Body of pancreas (tissue), 4 donors: ENCODE data around the gene GYS1.

Experiments used
- POLR2A ChIP-seq, 3 donors: fragments of 450-650 bp; IDR thresholded peaks; one replicate each; pipeline ENCODE4 v1.6.1; 2016; ENCODE audit warnings: antibody characterized with exemption in 3 of 3, mild to moderate bottlenecking in 2 of 3
- TF ChIP-seq, protein P1 (sequence below), 7 experiments: fragments of 450-650 bp in 4 of 7; fragments of 200-600 bp in 3 of 7; sonication (generic) in 3 of 7; IDR thresholded peaks; one replicate each; pipeline ENCODE4 v1.5.1; 2016 to 2019; ENCODE audit warnings: antibody characterized with exemption in 7 of 7

DNA sequence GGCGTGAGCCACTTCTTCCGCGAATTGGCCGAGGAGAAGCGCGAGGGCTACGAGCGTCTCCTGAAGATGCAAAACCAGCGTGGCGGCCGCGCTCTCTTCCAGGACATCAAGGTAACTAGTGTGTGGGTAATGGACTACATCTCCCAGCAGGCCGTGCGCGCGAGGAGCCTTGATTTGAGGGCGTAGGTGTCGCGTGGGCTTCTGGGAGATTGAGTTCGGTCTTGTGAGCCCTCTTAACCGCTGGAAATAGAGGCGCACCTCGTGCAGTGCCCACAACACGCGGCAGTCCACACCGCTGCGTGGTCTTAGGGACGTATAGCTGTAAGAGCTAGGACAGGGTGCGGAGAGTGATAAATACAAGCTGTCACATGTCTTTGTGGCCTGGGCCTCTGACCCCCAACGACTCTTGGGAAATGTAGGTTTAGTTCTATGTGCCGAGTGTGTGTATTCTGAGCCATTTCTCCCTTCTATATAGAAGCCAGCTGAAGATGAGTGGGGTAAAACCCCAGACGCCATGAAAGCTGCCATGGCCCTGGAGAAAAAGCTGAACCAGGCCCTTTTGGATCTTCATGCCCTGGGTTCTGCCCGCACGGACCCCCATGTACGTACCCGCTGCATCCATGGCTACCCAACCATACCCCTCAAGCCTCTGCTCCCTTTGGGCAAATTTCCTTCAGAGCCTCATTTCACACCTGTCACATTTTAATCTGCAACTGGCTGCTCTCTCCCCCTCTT lies 27.1 kb downstream of the GYS1 start:
- TF ChIP-seq, protein P1, sequence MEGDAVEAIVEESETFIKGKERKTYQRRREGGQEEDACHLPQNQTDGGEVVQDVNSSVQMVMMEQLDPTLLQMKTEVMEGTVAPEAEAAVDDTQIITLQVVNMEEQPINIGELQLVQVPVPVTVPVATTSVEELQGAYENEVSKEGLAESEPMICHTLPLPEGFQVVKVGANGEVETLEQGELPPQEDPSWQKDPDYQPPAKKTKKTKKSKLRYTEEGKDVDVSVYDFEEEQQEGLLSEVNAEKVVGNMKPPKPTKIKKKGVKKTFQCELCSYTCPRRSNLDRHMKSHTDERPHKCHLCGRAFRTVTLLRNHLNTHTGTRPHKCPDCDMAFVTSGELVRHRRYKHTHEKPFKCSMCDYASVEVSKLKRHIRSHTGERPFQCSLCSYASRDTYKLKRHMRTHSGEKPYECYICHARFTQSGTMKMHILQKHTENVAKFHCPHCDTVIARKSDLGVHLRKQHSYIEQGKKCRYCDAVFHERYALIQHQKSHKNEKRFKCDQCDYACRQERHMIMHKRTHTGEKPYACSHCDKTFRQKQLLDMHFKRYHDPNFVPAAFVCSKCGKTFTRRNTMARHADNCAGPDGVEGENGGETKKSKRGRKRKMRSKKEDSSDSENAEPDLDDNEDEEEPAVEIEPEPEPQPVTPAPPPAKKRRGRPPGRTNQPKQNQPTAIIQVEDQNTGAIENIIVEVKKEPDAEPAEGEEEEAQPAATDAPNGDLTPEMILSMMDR (IDR thresholded peaks at IDR 0.05): no peak
- no peak for TF ChIP-seq POLR2A (IDR thresholded peaks at IDR 0.05)
